ENCODE results near the gene TRIML2. TPM values are rescaled to one million over a fixed set of nuclear protein-coding genes. Genes with fewer than 3 reads are reported as not detected.
A peak's percentile ranks its signal among the peaks of the same experiment; 100 is the strongest.

The TRIML2 gene

DNA sequence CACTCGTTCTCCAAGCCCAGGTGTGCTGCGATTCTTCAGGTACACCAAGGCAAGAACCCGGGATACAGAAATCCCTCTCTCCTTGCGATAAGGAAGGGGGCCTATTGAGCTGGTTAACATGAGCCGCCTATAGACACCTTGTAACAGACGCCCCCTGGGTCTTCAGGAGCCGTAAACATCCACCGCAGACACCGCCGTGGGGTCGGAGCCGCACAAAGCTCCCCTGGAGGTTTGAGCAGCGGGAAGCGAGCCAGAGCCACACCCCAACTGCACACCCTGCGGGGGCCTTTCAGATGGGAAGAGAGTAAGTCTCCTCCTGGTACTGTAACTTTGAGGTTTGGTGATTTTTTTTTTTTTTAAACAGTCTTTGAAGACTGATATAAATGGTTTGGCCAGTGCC is 67.2 kb downstream of the TRIML2 start:
- Histone ChIP-seq H3K79me1 (ENCODE audit: low read depth, low read length) (no peaks in the 10 kb centered on the region), H2BK120ac (ENCODE audit: low read depth, low read length) (no peak overlapping the region), H3K4me2 (ENCODE audit: insufficient read depth, low read length, poor library complexity, severe bottlenecking) (no peak overlapping the region), H3K23ac (ENCODE audit: low read depth, low read length, poor library complexity) (no peak overlapping the region), H3K27me3 (ENCODE audit: control insufficient read depth in 3 of 3, insufficient read depth in 3 of 3, low read depth in 1 of 3, low read length in 3 of 3) (no peaks in the 10 kb centered on the region), H3K18ac (ENCODE audit: low read length) (no peak overlapping the region), H4K91ac (ENCODE audit: low read depth, low read length, poor library complexity) (no peak overlapping the region), H2BK15ac (ENCODE audit: low read length) (no peak overlapping the region), H3K4me1 (ENCODE audit: control insufficient read depth in 2 of 2, insufficient read depth in 1 of 2, low read depth in 1 of 2, low read length in 2 of 2) (no peaks in the 10 kb centered on the region), H2BK12ac (ENCODE audit: low read length) (no peak overlapping the region), H2BK5ac (ENCODE audit: low read length) (peak overlapping the region; percentile 46), H3K4ac (ENCODE audit: low read length) (no peak overlapping the region), H4K8ac (ENCODE audit: low read depth, low read length) (no peak overlapping the region), H3K4me3 (ENCODE audit: low read length in 2 of 2) (no peak overlapping the region), H3K36me3 (replicated peaks in 1 of 2; ENCODE audit: control insufficient read depth in 2 of 2, insufficient read depth in 2 of 2, low read length in 2 of 2) (no peaks in the 10 kb centered on the region), H2AFZ (ENCODE audit: low read length) (peak overlapping the region; percentile 29), H3K14ac (ENCODE audit: low read length) (no peak overlapping the region), H3K9me3 (replicated peaks in 1 of 2; ENCODE audit: control insufficient read depth in 2 of 2, insufficient read depth in 1 of 2, low read depth in 1 of 2, low read length in 2 of 2) (peaks cover 0 to 2% of the 10 kb centered on the region in 2 donors), H3K9ac (ENCODE audit: low read depth, low read length, poor library complexity) (no peak overlapping the region), H2AK5ac (ENCODE audit: low read depth, low read length) (peak overlapping the region; percentile 60), H3K27ac (replicated peaks; ENCODE audit: low read length) (no peak overlapping the region)
- no CpG with 5 or more reads among the region's 15 CpGs for WGBS, 2 donors (ENCODE audit: extremely low coverage in 2 of 2, insufficient read length in 2 of 2, insufficient replicate concordance in 1 of 2)
- no peak for DNase-seq (ENCODE audit: low spot score)

DNA sequence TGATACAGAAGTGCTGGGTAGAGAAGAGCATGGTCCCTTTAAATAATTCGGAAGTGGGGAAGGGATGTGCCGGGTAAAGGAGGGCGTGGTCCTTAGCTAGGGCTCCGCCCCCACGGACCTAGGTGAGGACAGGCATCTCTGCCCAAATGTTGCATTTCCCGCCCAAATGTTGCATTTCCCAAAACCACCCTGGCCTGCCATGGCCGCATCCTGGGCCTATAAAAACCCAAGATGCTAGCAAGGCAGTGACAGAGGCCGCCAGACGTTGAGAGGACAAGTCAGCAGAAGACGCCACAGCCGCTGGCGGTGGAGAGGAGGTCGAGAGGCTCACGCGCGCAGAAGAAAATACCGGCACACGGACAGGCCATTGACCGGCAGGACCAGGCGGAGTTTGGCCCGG is 67.7 kb downstream of the TRIML2 start:
- Histone ChIP-seq H4K8ac (ENCODE audit: low read depth, low read length) (no peak overlapping the region), H3K4me1 (ENCODE audit: control insufficient read depth in 2 of 2, insufficient read depth in 1 of 2, low read depth in 1 of 2, low read length in 2 of 2) (no peaks in the 10 kb centered on the region), H3K4me3 (ENCODE audit: low read length in 2 of 2) (no peak overlapping the region), H2BK15ac (ENCODE audit: low read length) (no peak overlapping the region), H3K27ac (replicated peaks; ENCODE audit: low read length) (no peak overlapping the region), H3K4ac (ENCODE audit: low read length) (no peak overlapping the region), H3K9me3 (replicated peaks in 1 of 2; ENCODE audit: control insufficient read depth in 2 of 2, insufficient read depth in 1 of 2, low read depth in 1 of 2, low read length in 2 of 2) (peaks cover 0 to 2% of the 10 kb centered on the region in 2 donors), H3K4me2 (ENCODE audit: insufficient read depth, low read length, poor library complexity, severe bottlenecking) (no peak overlapping the region), H3K27me3 (ENCODE audit: control insufficient read depth in 3 of 3, insufficient read depth in 3 of 3, low read depth in 1 of 3, low read length in 3 of 3) (no peaks in the 10 kb centered on the region), H2BK12ac (ENCODE audit: low read length) (no peak overlapping the region), H4K91ac (ENCODE audit: low read depth, low read length, poor library complexity) (no peak overlapping the region), H2AK5ac (ENCODE audit: low read depth, low read length) (peak overlapping the region; percentile 60), H3K36me3 (replicated peaks in 1 of 2; ENCODE audit: control insufficient read depth in 2 of 2, insufficient read depth in 2 of 2, low read length in 2 of 2) (no peaks in the 10 kb centered on the region), H2BK120ac (ENCODE audit: low read depth, low read length) (no peak overlapping the region), H3K79me1 (ENCODE audit: low read depth, low read length) (no peaks in the 10 kb centered on the region), H2BK5ac (ENCODE audit: low read length) (peak overlapping the region; percentile 46), H2AFZ (ENCODE audit: low read length) (no peak overlapping the region), H3K18ac (ENCODE audit: low read length) (no peak overlapping the region), H3K14ac (ENCODE audit: low read length) (no peak overlapping the region), H3K9ac (ENCODE audit: low read depth, low read length, poor library complexity) (no peak overlapping the region), H3K23ac (ENCODE audit: low read depth, low read length, poor library complexity) (no peak overlapping the region)
- no CpG with 5 or more reads among the region's 21 CpGs for WGBS, 2 donors (ENCODE audit: extremely low coverage in 2 of 2, insufficient read length in 2 of 2, insufficient replicate concordance in 1 of 2)
- DNase-seq (ENCODE audit: low spot score) = no peak

Small RNA genes lying within 50 kb of the gene (small RNA-seq; reads per million reads assigned to genes)
- not detected for gene RNU6-173P (ENCODE audit: insufficient read depth)
